GM12875 (cell line): ENCODE data around the gene IFI27L1.
A peak's percentile ranks its signal among the peaks of the same experiment; 100 is the strongest.

Source experiments
- H3K4me3 ChIP-seq: one replicate; pipeline ENCODE4 v1.5.1; 2011; ENCODE audit warnings: low read depth, low read length, control low read depth
- CTCF ChIP-seq: IDR thresholded peaks from 2 replicates; pipeline ENCODE4 v1.5.1; 2011; ENCODE audit warnings: low read depth, mild to moderate bottlenecking, control low read depth, inconsistent platforms, low read length, moderate library complexity, borderline replicate concordance; ENCODE audit not compliant: insufficient read depth

The IFI27L1 gene

GRCh38 chr14:94048691-94049624 lies 32.2 kb upstream of the IFI27L1 start:
- TF ChIP-seq CTCF = no peak

GRCh38 chr14:94049625-94050023 lies 31.5 kb upstream of the IFI27L1 start:
- TF ChIP-seq CTCF = no peak
- no peak overlapping the region for H3K4me3 ChIP-seq

More at GRCh38 chr14:94048691-94049624, 32.2 kb upstream of the IFI27L1 start:
- H3K4me3 ChIP-seq = no peak overlapping the region

- TF ChIP-seq CTCF = no peak
- H3K4me3 ChIP-seq = no peak overlapping the region
These were observed 30.8 kb upstream of the IFI27L1 start for GRCh38 chr14:94050231-94050880.

GRCh38 chr14:94051115-94051514 lies 30.0 kb upstream of the IFI27L1 start:
- TF ChIP-seq CTCF = peak; percentile 10; the same call in 1 of the 2 replicates
- H3K4me3 ChIP-seq = no peak overlapping the region

- TF ChIP-seq CTCF = no peak
- H3K4me3 ChIP-seq = no peak overlapping the region
These were observed 29.3 kb upstream of the IFI27L1 start for GRCh38 chr14:94051779-94052178.

GRCh38 chr14:94052199-94052598 lies 28.9 kb upstream of the IFI27L1 start:
- H3K4me3 ChIP-seq = no peak overlapping the region
- TF ChIP-seq CTCF = no peak

- no peak overlapping the region for H3K4me3 ChIP-seq
- no peak for TF ChIP-seq CTCF
These were observed 28.4 kb upstream of the IFI27L1 start for GRCh38 chr14:94052662-94053061.
